ENCODE measurements around the gene PIK3IP1.
"Not testable (repeated sequence)": the region's sequence is repeated elsewhere in the genome, so short reads cannot be mapped to it uniquely, and the experiment has no call there.

The PIK3IP1 gene

GRCh38 chr22:31243339-31244045, 48.8 kb downstream of the PIK3IP1 start:
- DNase-seq = no peak
- no peak for TF ChIP-seq CTCF (IDR thresholded peaks at IDR 0.05; ENCODE audit: low read depth, low read length, missing control alignments)
- in situ Hi-C loops (cut with HindIII; ENCODE audit: low pct_ligation_motif_present, low sequenced_read_pairs) = no loop called here
- no peaks in the 10 kb centered on the region for H3K36me3 ChIP-seq (replicated peaks)
- no peak overlapping the region for H3K4me3 ChIP-seq (ENCODE audit: low read depth, low read length)
- peak overlapping the region; percentile 97 for H3K27ac ChIP-seq
- no peaks in the 10 kb centered on the region for H3K27me3 ChIP-seq (replicated peaks)

- in situ Hi-C loops (cut with HindIII; ENCODE audit: low pct_ligation_motif_present, low sequenced_read_pairs) = no loop called here
- peak; percentile 51 for TF ChIP-seq CTCF (IDR thresholded peaks at IDR 0.05; ENCODE audit: low read depth, low read length, missing control alignments)
- Histone ChIP-seq H3K36me3 (replicated peaks) (no peaks in the 10 kb centered on the region), H3K4me3 (ENCODE audit: low read depth, low read length) (no peak overlapping the region), H3K27me3 (replicated peaks) (no peaks in the 10 kb centered on the region), H3K27ac (peak overlapping the region; percentile 97)
- DNase-seq = peak; percentile 82
Observed at GRCh38 chr22:31241936-31242335, 50.4 kb downstream of the PIK3IP1 start.

DNA sequence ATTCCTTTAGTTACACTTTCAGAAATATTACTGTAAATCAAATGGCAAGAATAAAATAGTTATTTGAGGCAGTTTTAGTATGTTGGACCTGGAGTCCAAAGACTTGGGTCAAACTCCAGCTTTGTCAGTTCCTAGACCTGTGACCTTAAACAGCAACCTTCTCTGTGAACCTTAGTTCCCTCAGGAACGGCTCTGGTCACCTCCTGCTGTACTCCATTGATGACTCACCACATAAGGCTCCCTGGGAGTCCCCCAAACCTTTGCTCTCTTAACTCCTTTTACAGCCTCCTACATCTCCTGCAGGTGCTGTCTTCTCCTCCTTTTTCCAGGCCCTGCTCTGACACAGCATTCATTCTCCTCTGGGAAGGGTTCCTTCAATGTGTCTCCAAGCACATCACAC, 51.1 kb downstream of the PIK3IP1 start:
- no peak overlapping the region for H3K4me3 ChIP-seq (ENCODE audit: low read depth, low read length)
- TF ChIP-seq CTCF (IDR thresholded peaks at IDR 0.05; ENCODE audit: low read depth, low read length, missing control alignments) = no peak
- no peaks in the 10 kb centered on the region for H3K36me3 ChIP-seq (replicated peaks)
- H3K27me3 ChIP-seq (replicated peaks) = no peaks in the 10 kb centered on the region
- peak; percentile 41 for DNase-seq
- H3K27ac ChIP-seq = peak overlapping the region; percentile 97
- in situ Hi-C loops (cut with HindIII; ENCODE audit: low pct_ligation_motif_present, low sequenced_read_pairs) = no loop called here

- in situ Hi-C loops (cut with HindIII; ENCODE audit: low pct_ligation_motif_present, low sequenced_read_pairs) = no loop called here
Observed at GRCh38 chr22:31239771-31240370, 52.4 kb downstream of the PIK3IP1 start.

DNA sequence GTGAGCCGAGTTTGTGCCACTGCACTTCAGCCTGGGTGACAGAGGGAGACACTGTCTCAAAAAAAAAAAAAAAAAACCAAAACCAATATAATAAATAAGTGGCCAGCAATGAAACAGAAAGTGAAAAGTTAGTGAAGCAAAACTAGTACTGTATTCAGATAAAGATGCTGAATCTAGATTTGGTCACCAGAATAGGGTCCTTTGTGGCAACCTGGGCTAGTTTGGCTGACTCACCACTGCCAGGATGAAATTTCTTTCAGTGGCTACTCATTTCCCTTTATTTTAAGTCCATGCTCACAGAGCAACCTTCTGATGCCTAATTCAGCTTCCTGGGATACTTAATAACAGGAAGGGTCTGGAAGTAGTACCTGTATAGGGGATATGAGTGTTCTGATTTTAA, 54.2 kb downstream of the PIK3IP1 start:
- no peaks in the 10 kb centered on the region for H3K27me3 ChIP-seq (replicated peaks)
- no peak overlapping the region for H3K27ac ChIP-seq
- DNase-seq = no peak
- no peak overlapping the region for H3K4me3 ChIP-seq (ENCODE audit: low read depth, low read length)
- H3K36me3 ChIP-seq (replicated peaks) = no peaks in the 10 kb centered on the region
- no peak for TF ChIP-seq CTCF (IDR thresholded peaks at IDR 0.05; ENCODE audit: low read depth, low read length, missing control alignments)
- in situ Hi-C loops (cut with HindIII; ENCODE audit: low pct_ligation_motif_present, low sequenced_read_pairs) = no loop called here

More at GRCh38 chr22:31239771-31240370, 52.4 kb downstream of the PIK3IP1 start:
- peak; percentile 52 for DNase-seq
- no peaks in the 10 kb centered on the region for H3K27me3 ChIP-seq (replicated peaks)
- no peak for TF ChIP-seq CTCF (IDR thresholded peaks at IDR 0.05; ENCODE audit: low read depth, low read length, missing control alignments)
- no peak overlapping the region for H3K27ac ChIP-seq
- no peak overlapping the region for H3K4me3 ChIP-seq (ENCODE audit: low read depth, low read length)
- H3K36me3 ChIP-seq (replicated peaks) = no peaks in the 10 kb centered on the region

DNA sequence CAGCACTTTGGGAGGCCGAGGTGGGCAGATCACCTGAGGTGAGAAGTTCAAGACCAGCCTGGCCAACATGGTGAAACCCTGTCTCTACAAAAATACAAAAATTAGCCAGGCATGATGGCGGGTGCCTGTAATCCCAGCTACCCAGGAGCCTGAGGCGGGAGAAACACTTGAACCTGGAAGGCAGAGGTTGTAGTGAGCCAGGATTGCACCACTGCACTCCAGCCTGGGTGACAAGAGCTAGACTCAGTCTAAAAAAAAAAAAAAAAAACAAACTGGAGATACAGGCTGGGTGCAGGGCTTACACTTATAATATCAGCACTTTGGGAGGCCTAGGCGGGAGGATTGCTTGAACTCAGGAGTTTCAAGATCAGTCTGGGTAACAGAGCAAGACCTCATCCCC, 56.2 kb downstream of the PIK3IP1 start:
- H3K27ac ChIP-seq; H3K27me3 ChIP-seq (replicated peaks); DNase-seq; H3K4me3 ChIP-seq (ENCODE audit: low read depth, low read length); in situ Hi-C loops (cut with HindIII; ENCODE audit: low pct_ligation_motif_present, low sequenced_read_pairs); H3K36me3 ChIP-seq (replicated peaks): not testable (repeated sequence)
